Progenitor cell of endocrine pancreas (in vitro differentiated cells): ENCODE results near the gene SRSF6. TPM values are rescaled to one million over a fixed set of nuclear protein-coding genes. Genes with fewer than 3 reads are reported as not detected.

Experiments
- DNase-seq: peaks from one replicate; pipeline ENCODE4 v3.0.0; 2021; ENCODE audit warnings: low spot score; ENCODE audit not compliant: unreplicated experiment
- H3K27ac Mint-ChIP-seq: 2 replicates; pipeline ENCODE4 v1.8.0; 2021; ENCODE audit warnings: mild to moderate bottlenecking, moderate library complexity, mixed read lengths
- H3K27me3 Mint-ChIP-seq: 2 replicates; pipeline ENCODE4 v1.8.0; 2021; ENCODE audit warnings: mixed read lengths
- H3K36me3 Mint-ChIP-seq: 2 replicates; pipeline ENCODE4 v1.8.0; 2022; ENCODE audit warnings: mixed read lengths; ENCODE audit not compliant: insufficient read depth
- H3K4me1 Mint-ChIP-seq: 2 replicates; pipeline ENCODE4 v1.8.0; 2021; ENCODE audit warnings: low read depth, mixed read lengths
- H3K4me3 Mint-ChIP-seq: 2 replicates; pipeline ENCODE4 v1.8.0; 2021; ENCODE audit warnings: low read depth, mild to moderate bottlenecking, moderate library complexity, mixed read lengths
- H3K9me3 Mint-ChIP-seq: 2 replicates; pipeline ENCODE4 v1.8.0; 2021; ENCODE audit warnings: low read depth, mixed read lengths
- CTCF ChIP-seq: fragments of 200-600 bp; sonication (generic); IDR thresholded peaks from one replicate; pipeline ENCODE4 v1.5.0; 2021; ENCODE audit warnings: antibody characterized with exemption, mild to moderate bottlenecking; ENCODE audit not compliant: unreplicated experiment
- total RNA-seq: library from RNA; stranded (reverse); gene quantifications from 2 replicates; pipeline ENCODE4 v1.2.1, GENCODE V29; 2021

The SRSF6 gene
- total RNA-seq, 1 donor from 2014 or later: 381 TPM

GRCh38 chr20:43431134-43431519 lies 26.6 kb upstream of the SRSF6 start:
- peaks cover 25% of the 10 kb centered on the region for H3K27me3 Mint-ChIP-seq
- H3K4me3 Mint-ChIP-seq: no peak overlapping the region
- H3K9me3 Mint-ChIP-seq: no peaks in the 10 kb centered on the region
- H3K27ac Mint-ChIP-seq: no peak overlapping the region
- no peak for DNase-seq
- H3K36me3 Mint-ChIP-seq: no peaks in the 10 kb centered on the region
- H3K4me1 Mint-ChIP-seq: no peaks in the 10 kb centered on the region
- no peak for TF ChIP-seq CTCF

- no peak for DNase-seq
- Mint-ChIP-seq H3K4me3 (no peak overlapping the region), H3K27me3 (peaks cover 20% of the 10 kb centered on the region), H3K27ac (no peak overlapping the region), H3K36me3 (no peaks in the 10 kb centered on the region), H3K4me1 (no peaks in the 10 kb centered on the region), H3K9me3 (no peaks in the 10 kb centered on the region)
- no peak for TF ChIP-seq CTCF
Observed at GRCh38 chr20:43432498-43432897, 25.2 kb upstream of the SRSF6 start.

GRCh38 chr20:43433250-43433854 lies 24.3 kb upstream of the SRSF6 start:
- H3K4me1 Mint-ChIP-seq: no peaks in the 10 kb centered on the region
- H3K4me3 Mint-ChIP-seq: no peak overlapping the region
- H3K27ac Mint-ChIP-seq: no peak overlapping the region
- no peak for DNase-seq
- TF ChIP-seq CTCF: no peak
- no peaks in the 10 kb centered on the region for H3K9me3 Mint-ChIP-seq
- H3K27me3 Mint-ChIP-seq: peaks cover 19% of the 10 kb centered on the region
- no peaks in the 10 kb centered on the region for H3K36me3 Mint-ChIP-seq

- no peak for TF ChIP-seq CTCF
- peaks cover 25% of the 10 kb centered on the region for H3K27me3 Mint-ChIP-seq
- H3K4me1 Mint-ChIP-seq: no peaks in the 10 kb centered on the region
- no peak overlapping the region for H3K27ac Mint-ChIP-seq
- no peak overlapping the region for H3K4me3 Mint-ChIP-seq
- no peaks in the 10 kb centered on the region for H3K9me3 Mint-ChIP-seq
- no peaks in the 10 kb centered on the region for H3K36me3 Mint-ChIP-seq
- DNase-seq: no peak
Observed at GRCh38 chr20:43434565-43434964, 23.1 kb upstream of the SRSF6 start.

GRCh38 chr20:43438578-43439316 lies 18.9 kb upstream of the SRSF6 start:
- no peaks in the 10 kb centered on the region for H3K36me3 Mint-ChIP-seq

More at GRCh38 chr20:43438578-43439316, 18.9 kb upstream of the SRSF6 start:
- H3K4me3 Mint-ChIP-seq: no peak overlapping the region
- H3K4me1 Mint-ChIP-seq: no peaks in the 10 kb centered on the region
- DNase-seq: no peak
- H3K27ac Mint-ChIP-seq: no peak overlapping the region
- TF ChIP-seq CTCF: no peak
- peaks cover 22% of the 10 kb centered on the region for H3K27me3 Mint-ChIP-seq
- no peaks in the 10 kb centered on the region for H3K9me3 Mint-ChIP-seq
